T47D (cell line): ENCODE measurements around the gene DNPEP.

Source experiments
- DNase-seq, 2 experiments: peaks; one replicate each; pipeline versions ENCODE4 v3.0.0 to v3.0.0-alpha.2; 2011 to 2012; ENCODE audit warnings: low read depth in 1 of 2, low spot score in 1 of 2
- JUND ChIP-seq: IDR thresholded peaks from 2 replicates; pipeline ENCODE4 v1.6.1; 2012; ENCODE audit warnings: low read depth
- in situ Hi-C: cut with HindIII; loops from 2 replicates; pipeline ENCODE4 v1.10.0; 2016; ENCODE audit warnings: low sequenced_read_pairs, low pct_unique_long_range_greater_than_20kb

Gene DNPEP

GRCh38 chr2:219325136-219325535 is 62.6 kb downstream of the DNPEP start:
- no peak for DNase-seq
- no peak for TF ChIP-seq JUND
- in situ Hi-C loops: no loop called here

- in situ Hi-C loops: no loop called here
- no peak for DNase-seq
- TF ChIP-seq JUND: no peak
These were observed 64.3 kb downstream of the DNPEP start for GRCh38 chr2:219323434-219323833.
